ENCODE data around the gene ARHGAP24.
"Not testable (repeated sequence)": the region's sequence is repeated elsewhere in the genome, so short reads cannot be mapped to it uniquely, and the experiment has no call there.

Gene ARHGAP24

DNA sequence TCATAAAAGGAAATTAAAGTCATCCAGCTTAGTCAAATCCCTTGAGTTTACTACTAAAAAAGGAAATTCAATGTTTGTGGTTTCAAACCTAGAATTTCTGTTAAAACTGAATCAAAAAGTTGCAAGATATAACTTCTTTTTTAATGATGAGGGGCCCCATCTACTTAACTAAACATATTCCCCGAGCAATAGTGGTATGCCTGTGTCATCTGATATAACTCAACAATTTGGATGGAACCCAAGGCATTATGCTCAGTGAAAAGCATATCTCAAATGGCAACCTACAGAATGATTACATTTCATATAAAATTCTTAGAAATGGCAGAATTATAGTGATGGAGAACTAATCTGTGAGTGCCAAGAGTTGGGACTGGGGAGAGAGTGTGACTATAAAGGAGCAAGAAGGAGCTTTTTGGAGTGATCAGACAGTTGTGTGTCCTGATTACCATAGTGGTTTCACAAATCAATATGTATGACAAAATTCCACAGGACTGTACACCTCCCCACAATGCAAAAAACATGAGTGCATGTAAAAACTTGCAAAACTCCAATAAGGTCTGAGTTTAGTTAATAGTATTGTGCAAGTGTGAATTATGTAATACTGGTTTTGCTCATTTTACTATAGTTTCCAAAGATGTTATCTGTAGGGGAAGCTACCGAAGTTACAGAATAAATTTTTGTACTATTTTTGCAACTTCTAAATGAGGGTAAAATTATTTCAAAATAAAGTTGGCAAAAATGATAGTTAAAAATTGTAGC lies 323.2 kb downstream of the ARHGAP24 start:
- DNase-seq (ENCODE audit: insufficient read length, low spot score), result no peak
- FAIRE-seq, result no peak

DNA sequence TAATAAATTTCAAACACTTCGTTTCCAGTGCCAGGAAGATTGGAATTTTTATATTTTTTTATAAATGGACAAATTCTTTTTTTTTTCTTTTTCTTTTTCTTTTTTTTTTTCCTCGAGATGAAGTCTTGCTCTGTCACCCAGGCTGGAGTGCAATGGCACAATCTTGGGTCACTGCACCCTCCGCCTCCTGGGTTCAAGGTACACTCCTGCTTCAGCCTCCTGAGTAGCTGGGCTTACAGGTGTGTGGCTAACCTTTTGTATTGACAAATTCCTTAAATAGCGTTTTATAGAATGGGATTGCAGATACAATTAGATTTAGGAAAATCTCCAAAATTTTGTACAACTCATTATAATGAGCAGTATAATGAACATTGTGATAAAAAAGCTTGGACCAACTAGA lies 328.9 kb downstream of the ARHGAP24 start:
- DNase-seq (ENCODE audit: insufficient read length, low spot score), result no peak
- no peak for FAIRE-seq

DNA sequence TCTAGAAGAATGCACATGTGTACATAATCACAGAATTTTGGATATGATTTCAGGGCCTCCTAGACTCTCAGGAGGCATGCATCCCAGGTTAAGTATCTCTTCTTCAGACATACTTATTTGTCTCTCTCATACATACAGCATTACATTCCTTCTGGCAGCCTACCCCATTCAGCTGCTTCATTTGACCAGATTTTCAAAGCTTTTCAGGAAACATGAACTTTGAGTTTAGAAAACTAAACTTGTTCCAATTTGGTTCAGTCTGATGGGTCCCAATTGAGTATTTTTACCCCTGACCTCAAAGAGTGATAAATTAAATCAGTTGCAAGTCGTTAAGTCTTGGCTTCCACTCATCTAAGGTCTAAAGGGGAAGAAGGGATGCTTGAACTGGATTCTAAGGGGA lies 330.9 kb downstream of the ARHGAP24 start:
- FAIRE-seq, result no peak
- DNase-seq (ENCODE audit: insufficient read length, low spot score), result no peak

DNA sequence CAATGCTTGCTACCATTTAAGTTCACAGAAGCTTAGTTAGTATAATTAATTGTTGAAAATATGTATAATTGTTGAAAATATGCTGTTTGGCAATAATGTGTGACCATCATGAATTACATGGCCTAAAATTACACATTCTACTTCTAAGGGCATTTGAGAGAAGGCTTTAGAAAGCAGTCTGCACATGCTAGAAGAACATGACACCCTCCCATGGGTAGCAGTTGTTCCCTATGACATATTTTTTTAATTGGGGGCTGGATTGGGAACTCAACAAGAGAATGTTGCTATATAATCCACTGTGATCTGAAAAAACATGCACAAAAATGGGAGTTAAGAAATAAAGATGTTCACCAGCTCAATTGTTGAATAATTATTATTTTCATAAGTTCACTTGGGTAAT lies 331.4 kb downstream of the ARHGAP24 start:
- DNase-seq (ENCODE audit: insufficient read length, low spot score) (no peak), FAIRE-seq (no peak)

DNA sequence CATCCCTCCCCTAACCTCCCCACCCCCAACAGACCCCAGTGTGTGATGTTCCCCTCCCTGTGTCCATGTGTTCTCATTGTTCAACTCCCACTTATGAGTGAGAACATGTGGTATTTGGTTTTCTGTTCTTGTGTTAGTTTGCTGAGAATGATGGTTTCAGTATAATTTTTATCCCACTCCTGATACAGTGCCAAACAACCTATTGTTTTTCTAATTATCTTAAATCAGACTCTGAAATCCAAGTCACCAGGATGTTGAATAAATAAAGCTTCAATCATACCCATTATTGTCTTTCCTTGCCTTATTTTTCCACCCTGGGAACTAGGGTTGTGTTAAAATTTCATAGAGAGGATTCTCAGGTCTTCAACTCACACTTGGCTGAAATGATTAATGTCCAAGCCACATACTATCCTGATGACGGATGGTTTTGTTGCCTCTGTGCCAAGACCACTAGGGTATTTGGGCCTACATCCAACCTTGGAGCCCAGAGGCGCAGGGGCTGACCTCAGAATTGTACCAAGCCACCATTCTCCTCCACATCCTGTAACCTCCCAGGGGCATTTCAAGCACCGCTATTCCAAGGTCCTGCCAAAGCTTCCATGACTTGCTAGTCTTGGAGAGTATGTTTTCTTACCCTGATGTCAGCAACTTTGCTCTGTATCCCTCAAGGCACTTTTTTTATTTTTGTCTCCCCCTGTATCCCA lies 332.4 kb downstream of the ARHGAP24 start:
- DNase-seq (ENCODE audit: insufficient read length, low spot score) (no peak), FAIRE-seq (no peak)

DNA sequence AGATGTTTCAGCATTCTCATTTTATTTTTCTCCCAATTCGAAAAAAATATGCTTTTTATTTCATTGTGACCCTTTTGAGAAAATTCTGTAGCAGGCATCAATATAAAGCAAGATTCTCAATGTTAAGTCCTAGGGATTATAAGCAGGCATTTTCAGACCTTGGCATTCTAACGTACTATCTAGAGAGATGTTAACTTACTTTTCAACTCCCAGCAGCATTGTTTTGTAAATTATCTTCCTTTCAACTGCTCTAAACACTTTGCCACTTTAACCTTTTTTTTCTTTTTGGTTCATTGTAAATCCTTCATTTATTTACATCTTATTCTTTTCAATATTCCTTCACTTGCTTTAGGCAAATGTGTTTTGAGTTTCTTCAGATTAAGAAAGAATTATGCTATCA lies 333.2 kb downstream of the ARHGAP24 start:
- no peak for DNase-seq (ENCODE audit: insufficient read length, low spot score)
- no peak for FAIRE-seq

DNA sequence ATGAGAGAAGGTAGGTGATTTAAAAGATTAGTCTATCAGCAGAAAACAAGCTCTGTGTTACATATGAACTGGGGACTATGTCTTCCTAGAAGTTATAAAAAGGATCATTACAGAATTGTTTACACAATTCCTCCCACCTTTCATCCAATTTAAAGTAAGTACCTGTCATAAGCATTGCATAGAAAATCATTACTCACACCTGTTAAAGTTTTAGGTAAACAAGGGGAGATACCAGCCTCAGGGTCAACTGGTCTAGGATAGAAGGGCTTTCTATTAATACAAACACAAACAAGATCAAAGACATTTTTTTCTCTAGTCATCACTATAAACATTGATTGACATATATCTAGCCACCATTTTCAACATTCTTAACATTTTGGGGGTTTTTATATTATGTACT lies 333.9 kb downstream of the ARHGAP24 start:
- DNase-seq (ENCODE audit: insufficient read length, low spot score), result no peak

DNA sequence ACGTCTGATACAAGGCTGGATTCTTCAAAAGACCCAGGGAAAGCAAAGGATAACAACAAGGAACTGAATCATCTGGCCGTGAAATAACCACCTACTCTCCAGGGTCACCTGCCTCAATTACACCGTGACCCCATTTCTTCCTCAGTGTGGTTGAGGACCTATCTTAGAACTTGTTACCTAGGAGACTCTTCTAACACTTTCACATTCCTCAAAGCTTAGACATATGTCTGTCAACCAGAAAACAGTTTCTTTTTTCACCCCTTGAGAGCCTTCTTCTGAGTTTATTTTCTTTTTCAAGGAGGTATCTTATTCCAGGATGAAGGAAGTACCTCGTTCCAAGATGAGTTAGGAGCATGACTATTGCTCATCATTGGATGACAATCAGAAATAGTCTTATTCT lies 337.8 kb downstream of the ARHGAP24 start:
- FAIRE-seq (no peak), DNase-seq (ENCODE audit: insufficient read length, low spot score) (no peak)

More for the DNA sequence above, 333.9 kb downstream of the ARHGAP24 start:
- FAIRE-seq, result no peak

DNA sequence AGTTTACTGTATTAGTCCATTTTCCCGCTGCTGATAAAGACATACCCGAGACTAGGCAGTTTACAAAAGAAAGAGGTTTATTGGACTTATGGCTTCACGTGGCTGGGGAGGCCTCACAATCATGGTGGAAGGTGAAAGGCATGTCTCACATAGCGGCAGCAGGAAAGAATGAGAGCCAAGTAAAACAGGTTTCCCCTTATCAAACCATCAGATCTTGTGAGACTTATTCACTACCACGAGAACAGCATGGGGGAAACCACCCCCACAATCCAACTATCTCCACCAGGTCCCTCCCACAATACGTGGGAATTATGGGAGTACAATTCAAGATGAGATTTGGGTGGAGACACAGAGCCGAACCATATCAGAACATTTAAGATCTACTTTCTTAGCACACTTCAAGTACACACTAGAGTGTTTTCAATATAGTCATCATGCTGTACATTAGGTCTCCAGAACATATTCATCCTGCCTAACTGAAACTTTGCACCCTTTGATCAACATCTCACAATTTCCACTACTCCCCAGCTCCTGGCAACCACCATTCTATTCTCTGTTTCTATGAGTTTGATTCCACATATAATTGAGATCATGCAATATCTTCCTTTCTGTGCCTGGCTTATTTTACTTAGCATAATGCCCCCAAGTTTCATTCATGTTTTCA lies 341.0 kb downstream of the ARHGAP24 start:
- FAIRE-seq (no peak), DNase-seq (ENCODE audit: insufficient read length, low spot score) (no peak)

DNA sequence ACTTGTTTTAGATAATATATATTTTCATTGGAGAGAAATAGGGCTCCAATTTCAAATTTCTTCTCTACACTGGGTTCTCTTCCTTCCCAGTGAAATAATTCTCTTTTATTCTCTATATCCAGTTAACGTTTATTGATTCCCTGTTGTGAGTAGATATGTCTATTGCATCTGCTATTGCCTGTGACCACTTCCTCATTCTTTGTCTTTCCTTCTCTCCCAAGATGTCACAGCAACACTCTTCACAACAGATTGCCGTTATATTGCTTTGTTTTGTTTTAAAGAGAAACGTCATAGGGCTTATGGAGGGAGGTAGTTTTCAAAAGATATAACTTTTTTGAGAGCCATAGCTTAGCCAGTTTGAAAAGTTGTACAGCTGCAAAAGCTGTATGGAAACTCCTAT lies 343.8 kb downstream of the ARHGAP24 start:
- FAIRE-seq, result no peak
- DNase-seq (ENCODE audit: insufficient read length, low spot score), result no peak

DNA sequence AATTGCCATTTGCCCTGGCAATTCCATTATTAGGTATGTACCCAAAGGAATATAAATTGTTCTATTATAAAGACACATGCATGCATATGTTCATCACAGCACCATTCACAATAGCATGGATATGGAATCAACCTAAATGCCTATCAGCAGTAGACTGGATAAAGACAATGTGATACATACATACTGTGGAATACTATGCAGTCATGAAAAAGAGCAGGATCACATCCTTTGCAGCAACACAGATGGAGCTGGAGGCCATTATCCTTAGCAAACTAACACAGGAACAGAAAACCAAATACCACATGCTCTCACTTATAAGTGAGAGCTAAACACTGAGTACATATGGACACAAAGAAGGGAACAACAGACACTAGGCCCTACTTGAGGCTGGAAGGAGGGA lies 345.2 kb downstream of the ARHGAP24 start:
- FAIRE-seq; DNase-seq (ENCODE audit: insufficient read length, low spot score): not testable (repeated sequence)

DNA sequence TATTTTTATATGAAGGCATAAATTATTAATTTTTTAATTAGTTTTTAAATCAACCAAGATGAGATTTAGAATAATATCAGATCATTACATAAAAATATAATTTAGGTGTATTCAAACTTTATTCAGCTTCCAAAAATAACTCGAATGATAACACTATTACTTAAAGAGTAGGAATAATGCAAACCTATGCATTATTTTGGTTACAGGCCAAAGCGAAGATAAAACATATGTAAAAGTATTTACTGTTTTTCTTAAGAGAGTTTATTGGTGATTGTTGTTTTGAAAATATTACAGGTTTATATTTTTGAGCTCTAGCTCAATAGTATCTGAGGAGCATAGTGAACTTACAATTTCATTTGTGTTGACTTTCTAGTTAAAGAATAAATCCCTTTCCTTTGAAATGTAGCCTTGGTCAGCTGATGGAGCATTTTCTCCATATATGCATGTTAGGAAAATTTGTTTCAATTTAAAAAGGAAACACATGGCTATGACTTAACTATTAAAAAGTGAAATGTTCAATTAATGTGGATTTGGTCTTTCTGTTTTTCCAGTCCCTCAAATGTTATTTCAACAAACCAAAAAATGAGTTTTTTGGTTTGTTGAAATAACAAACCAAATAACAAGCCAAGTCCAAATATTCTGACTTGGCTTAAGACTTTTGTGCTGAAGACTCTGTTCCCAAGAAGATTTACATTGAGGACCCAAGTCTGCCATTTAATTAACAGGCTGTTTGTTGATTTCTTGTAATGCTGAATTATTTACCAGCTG lies 346.9 kb downstream of the ARHGAP24 start:
- DNase-seq (ENCODE audit: insufficient read length, low spot score), result no peak

DNA sequence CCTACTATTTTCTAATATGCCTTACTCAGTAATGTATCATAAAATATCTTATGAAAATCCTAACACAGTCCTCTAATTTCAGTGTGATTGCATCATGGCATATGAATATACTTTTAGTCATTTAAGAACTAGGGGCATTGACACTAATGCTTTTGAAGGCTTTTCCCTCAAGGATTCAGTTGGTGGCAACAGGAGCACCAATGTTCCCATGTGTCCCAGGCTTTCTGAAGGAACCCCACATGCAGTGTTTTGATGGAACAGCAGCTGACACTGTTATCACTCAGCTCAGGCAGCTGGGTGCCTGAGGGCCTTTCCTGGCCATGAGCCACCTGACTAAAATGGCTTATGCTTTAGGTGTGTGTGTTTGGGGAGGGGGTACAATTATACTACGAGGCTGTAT lies 348.3 kb downstream of the ARHGAP24 start:
- DNase-seq (ENCODE audit: insufficient read length, low spot score) (no peak), FAIRE-seq (no peak)

More for the DNA sequence above, 346.9 kb downstream of the ARHGAP24 start:
- FAIRE-seq, result no peak

DNA sequence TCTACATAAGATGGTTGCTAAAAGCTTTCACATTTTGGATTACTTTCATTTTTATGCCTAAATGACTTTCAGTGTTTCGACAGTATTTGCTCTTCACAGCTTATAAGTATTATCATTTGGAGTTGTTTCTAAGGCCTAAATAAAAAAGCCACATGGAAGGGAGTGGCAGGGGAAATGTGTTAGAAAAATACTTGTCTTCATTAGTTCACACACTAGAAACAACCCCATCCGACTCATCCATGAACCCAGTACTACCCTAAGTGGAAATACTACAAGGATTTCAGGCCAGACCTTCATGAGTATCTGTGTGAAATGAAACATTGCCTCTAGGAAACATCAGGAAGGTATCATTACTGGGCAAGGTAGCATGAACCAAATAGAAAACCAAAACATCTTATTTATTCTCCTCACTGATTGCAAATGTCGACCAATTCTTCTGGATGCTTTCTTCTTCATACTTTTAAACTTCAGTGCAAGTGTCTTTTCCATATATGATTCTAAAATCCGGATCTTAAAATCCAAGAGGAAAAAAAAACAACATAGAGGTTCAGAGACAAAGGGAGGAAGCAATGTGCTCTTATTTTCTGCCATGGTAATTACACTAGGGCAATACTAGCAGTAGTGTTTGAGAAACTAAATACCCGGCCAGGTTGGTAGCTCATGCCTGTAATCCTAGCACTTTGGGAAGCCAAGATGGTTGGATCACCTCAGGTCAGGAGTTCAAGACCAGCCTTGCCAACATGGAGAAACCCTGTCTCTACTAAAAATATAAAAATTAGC lies 349.4 kb downstream of the ARHGAP24 start:
- no peak for DNase-seq (ENCODE audit: insufficient read length, low spot score)
- no peak for FAIRE-seq

DNA sequence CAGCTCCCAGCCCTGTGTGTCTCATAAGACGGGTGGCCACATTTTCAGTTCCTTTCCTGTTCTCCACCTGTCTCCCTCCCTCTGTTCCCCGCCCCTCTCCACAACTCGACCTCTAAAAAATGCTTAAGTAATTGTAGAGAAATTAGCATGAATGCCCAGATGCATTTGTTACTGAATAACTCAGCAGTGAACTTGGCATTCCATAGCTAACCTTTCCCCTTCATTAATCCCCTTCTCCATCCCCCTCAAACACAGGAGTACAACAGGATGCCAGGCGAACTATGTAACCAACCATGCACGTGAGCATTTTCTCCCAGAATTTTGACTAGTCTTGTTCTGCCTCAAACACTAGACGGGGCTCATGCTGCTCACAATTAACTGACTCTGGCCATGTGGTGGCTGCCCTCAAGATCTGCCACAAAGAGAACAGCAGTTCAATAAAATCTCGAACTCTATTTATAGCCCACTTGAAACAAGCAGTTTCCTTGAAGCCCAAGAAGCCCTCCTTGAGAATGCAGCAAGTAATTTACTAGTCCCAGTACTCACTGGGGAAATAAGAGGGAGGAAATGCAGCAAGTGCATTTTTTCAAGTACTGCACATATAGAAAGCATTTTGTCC lies 351.2 kb downstream of the ARHGAP24 start:
- DNase-seq (ENCODE audit: insufficient read length, low spot score) (peak; percentile 25), FAIRE-seq (peak; percentile 55)

DNA sequence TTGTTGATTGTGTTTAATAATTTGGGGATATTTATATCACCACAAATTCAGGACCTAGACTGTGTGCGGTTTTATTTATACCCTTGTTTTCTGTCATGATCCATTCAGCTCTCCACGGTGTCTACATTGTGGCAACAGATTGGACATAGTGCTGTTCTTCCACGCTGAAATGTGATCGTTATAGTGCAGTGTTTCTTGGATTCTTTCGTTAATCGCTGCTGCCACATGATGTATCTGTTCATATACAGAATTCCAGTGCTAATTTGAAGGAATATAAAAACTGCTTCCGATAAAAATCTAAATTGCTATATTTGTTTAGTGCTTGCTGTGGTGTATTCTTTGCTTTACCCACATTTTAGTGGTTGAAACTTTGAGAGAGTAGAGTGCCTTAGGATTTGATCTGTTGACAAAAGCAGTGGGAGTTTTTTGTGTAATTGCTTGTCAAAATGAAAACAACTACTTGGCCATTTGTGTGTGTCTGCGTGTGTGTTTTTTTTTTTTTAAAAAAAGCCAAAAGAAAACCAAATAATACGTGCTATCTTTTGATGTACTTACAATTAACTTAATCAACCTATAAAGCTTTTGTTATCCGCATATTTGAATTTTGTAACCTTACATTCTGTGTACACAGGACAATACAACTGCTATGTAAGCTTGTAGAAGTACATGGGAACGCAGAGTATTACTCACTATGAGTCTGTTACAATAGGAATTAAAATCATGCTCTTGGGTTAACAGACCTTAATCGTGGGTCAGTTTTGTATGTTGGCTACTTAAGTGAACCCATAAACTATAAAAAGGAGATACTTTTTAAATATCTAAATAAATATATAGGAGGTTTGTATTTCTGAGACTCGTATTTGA lies 353.3 kb downstream of the ARHGAP24 start:
- no peak for DNase-seq (ENCODE audit: insufficient read length, low spot score)
- FAIRE-seq, result no peak

DNA sequence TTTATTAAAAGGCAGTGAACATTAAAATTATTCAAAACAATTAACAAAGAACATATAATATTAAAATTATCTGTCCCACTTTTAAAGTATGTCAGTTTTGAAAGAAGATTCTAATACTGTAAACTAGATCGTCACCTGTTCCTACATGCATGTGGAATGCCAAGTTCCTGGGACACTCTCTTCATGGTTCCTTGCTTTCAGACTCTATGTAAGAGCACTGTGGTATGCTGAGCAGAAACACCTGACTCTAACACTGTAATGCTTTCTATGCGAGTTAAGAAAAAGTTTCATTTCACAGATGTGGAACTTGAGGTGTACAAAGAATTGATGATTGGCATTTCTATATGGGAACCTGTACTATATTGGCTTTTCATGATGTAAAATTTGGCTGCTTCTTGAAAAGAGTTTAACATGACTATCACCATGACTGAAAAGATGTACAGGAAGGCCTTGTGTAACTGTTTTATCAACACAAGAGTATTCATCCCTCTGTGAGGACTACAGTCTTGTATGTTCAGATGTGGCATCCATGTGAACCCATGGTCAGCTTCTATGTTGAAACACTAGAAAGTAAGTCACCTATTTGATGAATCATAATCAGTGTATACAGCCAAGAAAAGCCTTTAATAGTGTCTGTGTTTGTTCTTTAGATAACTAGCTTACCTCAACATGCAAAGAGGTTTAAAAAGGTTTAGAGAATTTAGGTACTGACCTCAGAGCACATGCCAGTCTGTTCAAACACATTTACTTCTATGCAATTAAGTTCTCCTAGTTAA lies 354.5 kb downstream of the ARHGAP24 start:
- DNase-seq (ENCODE audit: insufficient read length, low spot score) (no peak), FAIRE-seq (no peak)

DNA sequence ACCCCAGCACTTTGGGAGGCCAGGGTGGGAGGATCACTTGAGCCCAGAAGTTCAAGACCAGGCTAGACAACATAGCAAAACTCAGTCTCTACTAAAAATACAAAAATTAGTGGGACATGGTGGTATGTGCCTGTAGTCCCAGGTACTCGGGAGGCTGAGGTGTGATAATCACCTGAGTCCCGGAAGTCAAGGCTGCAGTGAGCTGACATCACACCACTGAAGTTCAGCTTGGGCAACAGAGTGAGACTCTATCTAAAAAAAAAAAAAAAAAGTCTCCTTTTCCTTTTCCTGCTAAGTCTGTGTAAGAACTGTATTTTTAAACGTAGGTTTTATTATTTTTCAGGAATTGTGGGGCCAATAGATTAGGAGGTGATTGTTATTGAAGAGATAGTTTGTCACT lies 356.7 kb downstream of the ARHGAP24 start:
- FAIRE-seq (no peak), DNase-seq (ENCODE audit: insufficient read length, low spot score) (no peak)

All from HTR-8/SVneo (cell line).